Activated CD8-positive, alpha-beta memory T cell treated with anti-CD3 and anti-CD28 coated beads for 4 hours (primary cell): ENCODE measurements around the gene CDC45.
A peak's percentile ranks its signal among the peaks of the same experiment; 100 is the strongest.

Experiments
- DNase-seq, 2 donors: peaks; one replicate each; pipeline ENCODE4 v3.0.0-alpha.2; 2020; ENCODE audit warnings: low read depth in 2 of 2

The CDC45 gene

GRCh38 chr22:19470010-19470409 is 9.7 kb upstream of the CDC45 start:
- DNase-seq = no peak

GRCh38 chr22:19471572-19471971 is 8.1 kb upstream of the CDC45 start:
- no peak for DNase-seq

GRCh38 chr22:19472233-19472632 is 7.5 kb upstream of the CDC45 start:
- no peak for DNase-seq

- no peak for DNase-seq
Observed at GRCh38 chr22:19473578-19473977, 6.1 kb upstream of the CDC45 start.

- no peak for DNase-seq
Observed at GRCh38 chr22:19476023-19476422, 3.7 kb upstream of the CDC45 start.

- DNase-seq = no peak
Observed at GRCh38 chr22:19477321-19478044, 2.2 kb upstream of the CDC45 start.

GRCh38 chr22:19478045-19478900 is 1.4 kb upstream of the CDC45 start:
- peak in 1 of 2 donors; percentile 0 for DNase-seq

GRCh38 chr22:19478901-19479354 is 792 bp upstream of the CDC45 start, which contains the start of gene UFD1:
Gene UFD1, minus strand, starts transcription at chr22:19479193. Its CDS starts 108 bp downstream, at chr22:19479085.
- peak; percentile 54 to 57 for DNase-seq

GRCh38 chr22:19480173-19480568 is 451 bp downstream of the CDC45 start:
- no peak for DNase-seq

GRCh38 chr22:19480789-19481188 is 1.1 kb downstream of the CDC45 start:
- DNase-seq = no peak

- DNase-seq = no peak
Observed at GRCh38 chr22:19482297-19482696, 2.6 kb downstream of the CDC45 start.

GRCh38 chr22:19483481-19484244 is 3.9 kb downstream of the CDC45 start:
- no peak for DNase-seq

GRCh38 chr22:19488285-19488684 is 8.6 kb downstream of the CDC45 start:
- DNase-seq = no peak

GRCh38 chr22:19488884-19489843 is 9.4 kb downstream of the CDC45 start:
- no peak for DNase-seq

- no peak for DNase-seq
Observed at GRCh38 chr22:19490628-19491230, 11.0 kb downstream of the CDC45 start.

- DNase-seq = no peak
Observed at GRCh38 chr22:19492504-19493174, 12.9 kb downstream of the CDC45 start.

GRCh38 chr22:19494001-19494560 is 14.4 kb downstream of the CDC45 start:
- no peak for DNase-seq

- no peak for DNase-seq
Observed at GRCh38 chr22:19494676-19495173, 15.0 kb downstream of the CDC45 start.

- DNase-seq = no peak
Observed at GRCh38 chr22:19495562-19496323, 16.0 kb downstream of the CDC45 start.
